Raji (cell line): ENCODE measurements around the gene PSKH1.

Source experiments
- POLR2A ChIP-seq: IDR thresholded peaks from 2 replicates; pipeline ENCODE4 v1.6.1; 2011; ENCODE audit warnings: low read depth, low read length, control low read depth; ENCODE audit not compliant: insufficient read depth

The PSKH1 gene

DNA sequence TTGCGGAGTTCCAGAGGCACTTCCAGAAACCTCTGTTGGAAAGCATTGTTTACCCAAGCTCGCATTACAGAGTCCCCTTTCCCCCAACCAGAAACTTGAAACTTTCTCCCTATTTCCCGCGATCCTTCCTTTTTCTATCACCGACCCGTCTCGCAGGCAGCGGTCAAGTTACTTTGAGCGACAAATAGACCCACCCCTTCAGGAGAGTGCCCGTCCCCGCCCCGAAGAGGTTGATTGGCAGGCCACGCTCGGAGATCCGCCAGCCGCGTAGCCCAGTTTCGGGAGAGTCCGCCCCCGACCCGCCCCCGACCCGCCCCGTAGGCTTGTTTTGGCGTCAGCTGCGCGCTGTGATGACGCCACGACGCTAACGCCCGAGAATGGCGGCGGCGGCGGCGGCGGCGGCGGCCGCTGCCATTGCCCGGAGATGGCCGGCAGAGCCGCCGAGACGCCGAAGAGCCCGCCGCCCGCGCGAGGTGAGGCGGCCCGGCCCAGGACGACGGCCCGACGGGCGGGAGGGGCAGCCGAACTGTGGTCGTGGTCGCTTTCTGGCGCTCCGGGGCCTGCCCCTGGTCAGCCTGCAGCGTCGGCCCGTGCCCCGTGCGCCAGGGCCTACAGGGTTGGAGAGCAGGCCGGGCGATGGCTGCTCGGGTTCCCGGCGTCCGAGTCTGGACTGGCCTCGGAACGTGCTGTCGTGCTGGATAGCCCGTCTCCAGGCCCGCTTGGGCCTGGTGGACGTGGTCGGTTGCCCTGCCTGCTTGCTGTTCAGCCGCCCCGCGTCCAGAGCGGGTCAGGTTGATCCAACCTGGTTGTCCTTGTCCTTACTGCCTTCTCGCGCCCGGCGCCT, at the start of gene PSKH1:
TSS of gene PSKH1 (plus strand) at position 356 of the 844 bp plus-strand sequence. CDS start 15,496 bp downstream, outside the sequence.
- TF ChIP-seq POLR2A, result peak; percentile 65

GRCh38 chr16:67843343-67843765, 49.7 kb upstream of the PSKH1 start:
- no peak for TF ChIP-seq POLR2A

DNA sequence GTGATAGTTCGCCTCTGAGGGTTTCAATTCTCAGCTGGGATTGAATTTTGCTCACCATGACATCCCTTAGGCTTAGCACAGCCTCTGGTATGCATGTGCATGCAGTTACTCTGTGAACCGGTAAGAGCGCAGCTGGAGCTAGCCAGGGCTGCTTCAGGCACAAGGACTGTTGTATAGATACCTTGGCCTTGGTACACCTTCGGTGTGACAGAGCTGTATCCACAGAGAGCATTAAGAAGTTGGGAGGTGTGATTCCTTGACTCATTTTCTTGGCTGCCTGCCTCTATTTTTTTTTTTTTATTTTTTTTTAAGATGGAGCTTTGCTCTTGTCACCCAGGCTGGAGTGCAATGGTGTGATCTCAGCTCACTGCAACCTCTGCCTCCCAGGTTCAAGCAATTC, 48.6 kb upstream of the PSKH1 start:
- no peak for TF ChIP-seq POLR2A

DNA sequence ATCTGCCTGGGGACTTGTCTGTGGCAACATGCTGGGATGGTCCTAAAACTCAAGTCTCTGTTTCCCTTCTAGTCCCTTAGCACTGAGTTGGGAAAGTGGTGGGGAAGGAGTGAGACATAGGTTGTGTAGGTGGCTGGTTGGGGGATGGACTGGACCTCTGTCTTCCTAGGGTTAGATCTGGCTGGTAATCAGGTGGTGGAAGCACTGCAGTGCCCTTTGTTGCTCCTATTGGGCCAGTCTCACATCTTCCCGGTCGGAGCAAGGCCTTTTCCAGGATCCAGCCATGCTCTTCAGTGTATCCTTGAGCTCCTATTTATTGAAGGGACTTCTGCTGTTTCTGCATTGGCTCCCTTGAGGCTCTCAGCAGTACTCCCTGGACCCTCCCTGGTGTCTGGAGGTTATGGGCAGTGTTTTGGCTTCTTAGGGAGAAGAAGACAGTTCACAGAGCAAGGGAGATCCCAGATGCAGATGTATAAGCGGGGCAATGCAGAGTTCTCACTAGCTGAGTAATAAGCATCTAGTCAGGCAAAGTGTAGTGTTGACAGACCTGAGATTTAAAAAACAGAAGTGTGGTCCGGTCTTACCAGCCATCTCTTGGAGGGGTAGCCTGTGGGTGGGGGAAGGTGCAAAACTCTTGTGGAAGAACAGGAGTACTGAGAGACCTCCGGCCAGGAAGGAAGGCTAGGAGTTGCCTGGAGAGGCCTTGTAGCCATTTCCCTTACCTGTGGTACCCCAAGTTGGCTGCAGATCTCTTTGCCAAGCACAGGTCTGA, 47.6 kb upstream of the PSKH1 start:
- TF ChIP-seq POLR2A, result no peak

DNA sequence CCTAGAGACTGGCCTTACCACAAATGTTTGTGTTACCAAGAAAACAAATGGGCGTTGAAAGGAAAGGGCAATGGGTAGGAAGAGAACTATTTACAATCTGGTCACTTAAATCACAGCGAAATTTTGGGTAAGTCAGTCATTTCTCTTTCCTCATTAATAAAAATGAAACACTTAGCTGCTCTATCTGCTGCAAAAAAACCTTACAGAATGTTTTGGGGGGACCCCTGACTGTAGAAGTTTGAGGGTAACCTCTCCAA, 47.1 kb upstream of the PSKH1 start:
- TF ChIP-seq POLR2A, result no peak

DNA sequence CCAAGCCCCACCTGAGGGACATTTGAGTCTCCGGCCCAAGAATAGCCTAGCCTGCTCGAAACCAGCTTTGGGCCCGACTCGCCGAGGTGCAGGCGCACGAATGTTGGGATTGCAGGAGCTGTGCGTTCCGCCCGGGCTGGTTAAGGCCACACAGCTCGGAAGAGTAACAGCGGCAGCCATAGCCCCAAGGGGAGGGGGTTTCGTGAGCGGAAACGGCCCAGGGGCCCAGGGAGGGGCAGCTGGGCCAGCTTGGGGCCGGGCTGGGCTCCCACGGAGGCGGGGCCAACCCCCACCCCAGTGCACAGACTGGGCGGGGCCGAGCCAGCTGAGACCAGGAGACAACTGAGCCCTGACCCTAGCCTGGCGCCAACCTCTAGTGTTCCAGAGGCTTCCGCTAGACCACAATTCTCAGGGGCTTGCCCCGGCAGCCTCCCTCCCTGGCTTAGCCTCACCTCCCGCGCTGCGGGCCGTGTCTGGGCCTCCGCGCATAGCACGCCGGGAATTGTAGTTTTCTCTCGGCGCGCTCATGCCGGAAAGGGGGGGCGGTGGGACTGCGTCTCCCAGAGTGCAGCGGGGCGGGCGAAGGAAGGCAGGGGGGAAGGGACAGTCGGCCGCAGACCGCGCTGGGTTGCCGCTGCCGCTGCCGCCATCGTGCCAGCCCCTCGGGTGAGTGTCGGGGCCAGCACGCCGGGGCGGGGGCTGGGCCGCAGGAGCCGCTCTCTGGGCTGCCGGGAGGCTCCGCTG, 46.6 kb upstream of the PSKH1 start, which contains the start of gene NUTF2:
TSS of gene NUTF2 (plus strand) at position 614 of the 744 bp plus-strand sequence. CDS start 18,198 bp downstream, outside the sequence.
- TF ChIP-seq POLR2A, result peak; percentile 73

GRCh38 chr16:67847064-67847861, 45.8 kb upstream of the PSKH1 start, which contains the start of gene CENPT:
Gene CENPT, minus strand, starts transcription at chr16:67847693. Its CDS starts 13,834 bp downstream, at chr16:67833859.
- no peak for TF ChIP-seq POLR2A

- no peak for TF ChIP-seq POLR2A
Observed at GRCh38 chr16:67848118-67848517, 44.9 kb upstream of the PSKH1 start.

- TF ChIP-seq POLR2A, result no peak
Observed at GRCh38 chr16:67853670-67854069, 39.4 kb upstream of the PSKH1 start.

DNA sequence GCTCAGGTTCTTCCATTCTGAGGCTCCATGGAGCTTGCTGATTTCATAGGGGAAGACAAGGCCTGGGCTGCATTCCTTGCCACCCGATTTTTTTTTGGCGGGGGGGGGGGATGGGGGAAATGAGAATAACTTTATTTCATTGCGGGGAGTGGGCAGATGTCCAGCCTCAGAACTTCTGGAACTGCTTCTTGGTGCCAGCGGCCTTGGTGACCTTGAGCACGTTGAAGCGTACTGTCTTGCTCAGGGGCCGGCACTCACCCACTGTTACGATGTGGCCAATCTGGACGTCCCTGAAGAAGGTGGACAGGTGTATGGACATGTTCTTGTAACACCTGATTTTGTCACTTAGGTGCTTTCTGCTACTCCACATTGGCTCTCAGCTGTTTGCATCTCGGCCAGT, 37.3 kb upstream of the PSKH1 start:
- no peak for TF ChIP-seq POLR2A

GRCh38 chr16:67856927-67857546, 36.0 kb upstream of the PSKH1 start:
- TF ChIP-seq POLR2A, result no peak

GRCh38 chr16:67857547-67858233, 35.4 kb upstream of the PSKH1 start:
- no peak for TF ChIP-seq POLR2A

DNA sequence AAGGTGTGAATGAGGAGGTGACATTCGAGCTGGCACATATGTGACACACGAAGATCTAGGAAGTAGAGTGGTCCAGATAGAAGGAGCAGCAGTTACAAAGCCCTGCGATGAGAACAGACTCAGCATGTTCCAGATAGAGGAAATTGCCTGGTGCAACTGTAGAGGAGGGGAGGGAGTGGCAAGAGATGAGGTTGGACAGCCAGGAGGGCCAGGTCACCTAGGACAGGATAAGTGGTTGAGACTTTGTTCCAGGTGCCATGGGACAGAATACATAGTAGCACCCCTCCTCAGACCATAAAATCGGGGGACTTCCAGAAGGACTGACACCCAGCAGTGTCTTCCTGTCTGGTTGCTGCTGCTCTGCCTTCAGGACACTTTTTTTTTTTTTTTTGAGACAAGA, 34.6 kb upstream of the PSKH1 start:
- TF ChIP-seq POLR2A, result no peak
